HEK293 (cell line): ENCODE results near the gene TBC1D17.

Source experiments
- CTCF ChIA-PET: fragments of 350-600 bp; formaldehyde crosslinking; extraction: SDS; loops from one replicate; lab custom pipeline; 2021; ENCODE audit warnings: antibody characterized with exemption; lab: Yijun Ruan, JAX
- POLR2A ChIA-PET: fragments of 300-600 bp; formaldehyde crosslinking; extraction: SDS; loops from one replicate; lab custom pipeline; 2020; ENCODE audit warnings: antibody characterized with exemption, inconsistent platforms; lab: Yijun Ruan, JAX
- H3K27ac ChIP-seq: fragments of 200-500 bp; sonication (Bioruptor generic); 2 replicates; pipeline ENCODE4 v1.5.1; 2014; ENCODE audit warnings: low read depth, low read length, control low read depth, inconsistent platforms; ENCODE audit errors: extremely low read depth
- H3K36me3 ChIP-seq, 2 experiments: fragments of 200-500 bp in 1 of 2; sonication (Bioruptor generic) in 1 of 2; 1 replicate in 1 of 2; 2 replicates in 1 of 2; pipeline ENCODE4 v1.5.1; 2014 to 2017; ENCODE audit warnings: inconsistent platforms in 2 of 2, low read length in 2 of 2; ENCODE audit not compliant: control insufficient read depth in 2 of 2, insufficient read depth in 1 of 2
- H3K4me1 ChIP-seq: fragments of 200-500 bp; sonication (Bioruptor generic); 2 replicates; pipeline ENCODE4 v1.5.1; 2014; ENCODE audit warnings: mild to moderate bottlenecking, low read length, inconsistent platforms; ENCODE audit not compliant: control insufficient read depth, insufficient read depth
- H3K4me3 ChIP-seq: 2 replicates; pipeline ENCODE4 v1.5.1; 2011; ENCODE audit warnings: low read depth, mild to moderate bottlenecking, control low read depth, low read length, moderate library complexity
- H3K9me3 ChIP-seq: fragments of 200-500 bp; sonication (Bioruptor generic); 2 replicates; pipeline ENCODE4 v1.5.1; 2014; ENCODE audit warnings: low read depth, low read length, inconsistent platforms; ENCODE audit not compliant: control insufficient read depth, insufficient read depth
- BCL11A ChIP-seq: fragments of 450-650 bp; formaldehyde crosslinking; IDR thresholded peaks from 2 replicates; pipeline ENCODE4 v1.5.1; 2016; ENCODE audit warnings: low read depth, missing biosample characterization, missing genetic modification characterization
- MYNN ChIP-seq: fragments of 450-650 bp; formaldehyde crosslinking; IDR thresholded peaks from 2 replicates; pipeline ENCODE4 v1.5.1; 2016; ENCODE audit warnings: missing biosample characterization, missing genetic modification characterization, borderline replicate concordance
- ZNF112 ChIP-seq: fragments of 450-650 bp; formaldehyde crosslinking; IDR thresholded peaks from 2 replicates; pipeline ENCODE4 v1.5.0; 2017; ENCODE audit warnings: missing biosample characterization, missing genetic modification characterization
- ZNF121 ChIP-seq: fragments of 450-650 bp; formaldehyde crosslinking; IDR thresholded peaks from 2 replicates; pipeline ENCODE4 v1.5.1; 2016; ENCODE audit warnings: missing biosample characterization, missing genetic modification characterization
- ZNF24 ChIP-seq: fragments of 450-650 bp; formaldehyde crosslinking; IDR thresholded peaks from 2 replicates; pipeline ENCODE4 v1.5.1; 2016; ENCODE audit warnings: missing biosample characterization, missing genetic modification characterization
- ZNF366 ChIP-seq: fragments of 450-650 bp; formaldehyde crosslinking; conservative IDR thresholded peaks from 2 replicates; pipeline ENCODE4 v1.5.1; 2016; ENCODE audit warnings: missing biosample characterization, missing genetic modification characterization
- ZNF394 ChIP-seq: fragments of 450-650 bp; formaldehyde crosslinking; IDR thresholded peaks from 2 replicates; pipeline ENCODE4 v1.5.1; 2016; ENCODE audit warnings: missing biosample characterization, missing genetic modification characterization, mild to moderate bottlenecking, moderate library complexity, borderline replicate concordance
- ZNF660 ChIP-seq: fragments of 450-650 bp; IDR thresholded peaks from 2 replicates; pipeline ENCODE4 v1.5.1; 2018; ENCODE audit warnings: missing biosample characterization, mild to moderate bottlenecking, missing genetic modification characterization
- ZSCAN16 ChIP-seq: fragments of 450-650 bp; formaldehyde crosslinking; IDR thresholded peaks from 2 replicates; pipeline ENCODE4 v1.5.1; 2016; ENCODE audit warnings: missing biosample characterization, missing genetic modification characterization
- TF ChIP-seq, protein P1 (sequence below): fragments of 450-650 bp; formaldehyde crosslinking; IDR thresholded peaks from 2 replicates; pipeline ENCODE4 v1.5.1; 2016; ENCODE audit warnings: missing biosample characterization, missing genetic modification characterization
- TF ChIP-seq, protein P2 (sequence below): fragments of 450-650 bp; IDR thresholded peaks from 2 replicates; pipeline ENCODE4 v1.5.1; 2018; ENCODE audit warnings: missing biosample characterization, mild to moderate bottlenecking, missing genetic modification characterization
- TF ChIP-seq, protein P3 (sequence below): fragments of 450-650 bp; formaldehyde crosslinking; IDR thresholded peaks from 2 replicates; pipeline ENCODE4 v1.5.1; 2017; ENCODE audit warnings: missing biosample characterization, missing genetic modification characterization
- TF ChIP-seq, protein P4 (sequence below): fragments of 450-650 bp; formaldehyde crosslinking; IDR thresholded peaks from 2 replicates; pipeline ENCODE4 v1.5.1; 2017; ENCODE audit warnings: missing biosample characterization, missing genetic modification characterization

Gene TBC1D17

DNA sequence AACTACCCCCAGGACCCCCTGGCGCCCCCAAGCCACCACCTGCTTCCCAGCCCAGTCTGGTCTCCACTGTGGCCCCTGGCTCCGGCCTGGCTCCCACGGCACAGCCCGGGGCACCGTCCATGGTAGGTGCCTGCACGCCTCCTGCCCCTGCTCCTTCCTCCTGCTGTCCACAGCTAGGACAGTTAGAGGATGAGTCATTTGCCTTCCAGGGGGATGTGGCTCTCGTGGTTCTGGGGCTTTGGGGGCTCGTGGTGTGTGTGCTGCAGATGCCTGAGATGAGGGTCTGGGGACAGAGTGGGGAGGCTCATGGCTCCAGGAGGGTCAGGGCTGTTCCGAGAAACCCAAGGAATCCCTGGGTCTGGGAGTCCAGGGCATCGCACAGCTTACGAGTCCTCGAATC lies 46.7 kb upstream of the TBC1D17 start:
- H3K9me3 ChIP-seq, result no peaks in the 10 kb centered on the region
- CTCF ChIA-PET, result no interaction called here
- H3K4me3 ChIP-seq, result no peak overlapping the region
- peaks cover 6 to 89% of the 10 kb centered on the region in 2 experiments; a peak in 2 of 3 replicates for H3K36me3 ChIP-seq
- POLR2A ChIA-PET, result no interaction called here
- TF ChIP-seq ZNF112 (tag by site-specific recombination) (no peak), ZNF24 (tag by site-specific recombination) (no peak), ZNF121 (tag by site-specific recombination) (no peak), ZNF660 (tag by site-specific recombination) (no peak)
- TF ChIP-seq, protein P1, sequence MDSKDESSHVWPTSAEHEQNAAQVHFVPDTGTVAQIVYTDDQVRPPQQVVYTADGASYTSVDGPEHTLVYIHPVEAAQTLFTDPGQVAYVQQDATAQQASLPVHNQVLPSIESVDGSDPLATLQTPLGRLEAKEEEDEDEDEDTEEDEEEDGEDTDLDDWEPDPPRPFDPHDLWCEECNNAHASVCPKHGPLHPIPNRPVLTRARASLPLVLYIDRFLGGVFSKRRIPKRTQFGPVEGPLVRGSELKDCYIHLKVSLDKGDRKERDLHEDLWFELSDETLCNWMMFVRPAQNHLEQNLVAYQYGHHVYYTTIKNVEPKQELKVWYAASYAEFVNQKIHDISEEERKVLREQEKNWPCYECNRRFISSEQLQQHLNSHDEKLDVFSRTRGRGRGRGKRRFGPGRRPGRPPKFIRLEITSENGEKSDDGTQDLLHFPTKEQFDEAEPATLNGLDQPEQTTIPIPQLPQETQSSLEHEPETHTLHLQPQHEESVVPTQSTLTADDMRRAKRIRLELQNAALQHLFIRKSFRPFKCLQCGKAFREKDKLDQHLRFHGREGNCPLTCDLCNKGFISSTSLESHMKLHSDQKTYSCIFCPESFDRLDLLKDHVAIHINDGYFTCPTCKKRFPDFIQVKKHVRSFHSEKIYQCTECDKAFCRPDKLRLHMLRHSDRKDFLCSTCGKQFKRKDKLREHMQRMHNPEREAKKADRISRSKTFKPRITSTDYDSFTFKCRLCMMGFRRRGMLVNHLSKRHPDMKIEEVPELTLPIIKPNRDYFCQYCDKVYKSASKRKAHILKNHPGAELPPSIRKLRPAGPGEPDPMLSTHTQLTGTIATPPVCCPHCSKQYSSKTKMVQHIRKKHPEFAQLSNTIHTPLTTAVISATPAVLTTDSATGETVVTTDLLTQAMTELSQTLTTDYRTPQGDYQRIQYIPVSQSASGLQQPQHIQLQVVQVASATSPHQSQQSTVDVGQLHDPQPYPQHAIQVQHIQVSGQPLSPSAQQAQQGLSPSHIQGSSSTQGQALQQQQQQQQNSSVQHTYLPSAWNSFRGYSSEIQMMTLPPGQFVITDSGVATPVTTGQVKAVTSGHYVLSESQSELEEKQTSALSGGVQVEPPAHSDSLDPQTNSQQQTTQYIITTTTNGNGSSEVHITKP (tag by site-specific recombination), result no peak
- H3K4me1 ChIP-seq, result no peaks in the 10 kb centered on the region
- 0 out of 2 replicates have a peak overlapping the region, but pooled peaks have one; percentile 9 for H3K27ac ChIP-seq

DNA sequence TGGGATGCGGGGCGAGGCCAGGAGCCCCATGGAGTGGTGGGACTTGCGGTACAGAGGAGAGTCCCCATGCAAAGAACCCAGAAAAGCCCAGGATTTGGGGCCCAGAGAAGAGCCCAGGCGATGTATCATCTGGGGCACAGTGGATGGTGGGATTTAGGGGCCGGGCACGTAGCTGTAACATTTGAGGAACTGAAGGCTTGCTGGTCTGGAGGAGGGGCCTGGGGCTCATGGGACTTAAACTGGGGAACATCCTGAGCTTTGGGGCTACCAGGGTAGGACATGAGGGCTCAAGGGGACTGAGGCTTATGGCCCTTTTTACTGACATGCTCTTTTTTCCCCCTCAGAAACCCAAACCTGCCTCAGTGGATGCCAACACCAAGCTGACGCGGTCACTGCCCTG lies 45.9 kb upstream of the TBC1D17 start:
- Histone ChIP-seq H3K4me1 (no peaks in the 10 kb centered on the region), H3K9me3 (no peaks in the 10 kb centered on the region), H3K36me3 (peaks cover 6 to 93% of the 10 kb centered on the region in 2 experiments; a peak in 2 of 3 replicates), H3K4me3 (no peak overlapping the region), H3K27ac (no peak overlapping the region)
- CTCF ChIA-PET, result no interaction called here
- TF ChIP-seq, protein P2, sequence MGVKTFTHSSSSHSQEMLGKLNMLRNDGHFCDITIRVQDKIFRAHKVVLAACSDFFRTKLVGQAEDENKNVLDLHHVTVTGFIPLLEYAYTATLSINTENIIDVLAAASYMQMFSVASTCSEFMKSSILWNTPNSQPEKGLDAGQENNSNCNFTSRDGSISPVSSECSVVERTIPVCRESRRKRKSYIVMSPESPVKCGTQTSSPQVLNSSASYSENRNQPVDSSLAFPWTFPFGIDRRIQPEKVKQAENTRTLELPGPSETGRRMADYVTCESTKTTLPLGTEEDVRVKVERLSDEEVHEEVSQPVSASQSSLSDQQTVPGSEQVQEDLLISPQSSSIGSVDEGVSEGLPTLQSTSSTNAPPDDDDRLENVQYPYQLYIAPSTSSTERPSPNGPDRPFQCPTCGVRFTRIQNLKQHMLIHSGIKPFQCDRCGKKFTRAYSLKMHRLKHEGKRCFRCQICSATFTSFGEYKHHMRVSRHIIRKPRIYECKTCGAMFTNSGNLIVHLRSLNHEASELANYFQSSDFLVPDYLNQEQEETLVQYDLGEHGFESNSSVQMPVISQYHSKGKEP (tag by site-specific recombination), result no peak
- TF ChIP-seq ZSCAN16 (no peak), ZNF394 (no peak)
- TF ChIP-seq, protein P3, sequence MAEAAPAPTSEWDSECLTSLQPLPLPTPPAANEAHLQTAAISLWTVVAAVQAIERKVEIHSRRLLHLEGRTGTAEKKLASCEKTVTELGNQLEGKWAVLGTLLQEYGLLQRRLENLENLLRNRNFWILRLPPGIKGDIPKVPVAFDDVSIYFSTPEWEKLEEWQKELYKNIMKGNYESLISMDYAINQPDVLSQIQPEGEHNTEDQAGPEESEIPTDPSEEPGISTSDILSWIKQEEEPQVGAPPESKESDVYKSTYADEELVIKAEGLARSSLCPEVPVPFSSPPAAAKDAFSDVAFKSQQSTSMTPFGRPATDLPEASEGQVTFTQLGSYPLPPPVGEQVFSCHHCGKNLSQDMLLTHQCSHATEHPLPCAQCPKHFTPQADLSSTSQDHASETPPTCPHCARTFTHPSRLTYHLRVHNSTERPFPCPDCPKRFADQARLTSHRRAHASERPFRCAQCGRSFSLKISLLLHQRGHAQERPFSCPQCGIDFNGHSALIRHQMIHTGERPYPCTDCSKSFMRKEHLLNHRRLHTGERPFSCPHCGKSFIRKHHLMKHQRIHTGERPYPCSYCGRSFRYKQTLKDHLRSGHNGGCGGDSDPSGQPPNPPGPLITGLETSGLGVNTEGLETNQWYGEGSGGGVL, result no peak
- TF ChIP-seq, protein P4, sequence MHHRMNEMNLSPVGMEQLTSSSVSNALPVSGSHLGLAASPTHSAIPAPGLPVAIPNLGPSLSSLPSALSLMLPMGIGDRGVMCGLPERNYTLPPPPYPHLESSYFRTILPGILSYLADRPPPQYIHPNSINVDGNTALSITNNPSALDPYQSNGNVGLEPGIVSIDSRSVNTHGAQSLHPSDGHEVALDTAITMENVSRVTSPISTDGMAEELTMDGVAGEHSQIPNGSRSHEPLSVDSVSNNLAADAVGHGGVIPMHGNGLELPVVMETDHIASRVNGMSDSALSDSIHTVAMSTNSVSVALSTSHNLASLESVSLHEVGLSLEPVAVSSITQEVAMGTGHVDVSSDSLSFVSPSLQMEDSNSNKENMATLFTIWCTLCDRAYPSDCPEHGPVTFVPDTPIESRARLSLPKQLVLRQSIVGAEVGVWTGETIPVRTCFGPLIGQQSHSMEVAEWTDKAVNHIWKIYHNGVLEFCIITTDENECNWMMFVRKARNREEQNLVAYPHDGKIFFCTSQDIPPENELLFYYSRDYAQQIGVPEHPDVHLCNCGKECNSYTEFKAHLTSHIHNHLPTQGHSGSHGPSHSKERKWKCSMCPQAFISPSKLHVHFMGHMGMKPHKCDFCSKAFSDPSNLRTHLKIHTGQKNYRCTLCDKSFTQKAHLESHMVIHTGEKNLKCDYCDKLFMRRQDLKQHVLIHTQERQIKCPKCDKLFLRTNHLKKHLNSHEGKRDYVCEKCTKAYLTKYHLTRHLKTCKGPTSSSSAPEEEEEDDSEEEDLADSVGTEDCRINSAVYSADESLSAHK, result no peak
- POLR2A ChIA-PET, result no interaction called here

DNA sequence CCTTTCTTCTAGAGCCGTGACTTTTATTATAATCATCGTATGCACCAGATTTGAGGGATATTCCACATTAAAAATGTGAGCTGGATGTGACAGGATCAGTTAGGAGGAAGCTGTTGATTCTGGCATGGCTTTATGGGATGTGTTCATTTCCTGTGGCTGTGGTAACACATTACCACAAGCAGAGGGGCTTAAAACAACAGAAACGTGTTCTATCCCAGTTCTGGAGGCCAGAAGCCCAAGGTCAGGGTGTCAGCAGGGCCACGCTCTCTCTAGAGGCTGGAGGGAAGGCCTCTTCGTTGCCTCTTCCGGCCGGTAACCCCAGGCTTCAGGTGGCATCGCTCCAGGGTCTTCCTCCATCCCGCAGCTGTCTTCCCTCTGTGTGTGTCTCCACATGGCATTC lies 44.9 kb upstream of the TBC1D17 start:
- no peaks in the 10 kb centered on the region for H3K4me1 ChIP-seq
- TF ChIP-seq MYNN, result no peak
- TF ChIP-seq ZNF366, result no peak
- no peak for TF ChIP-seq BCL11A
- TF ChIP-seq, all 188 proteins: peak for 0
- H3K36me3 ChIP-seq, result peaks cover 6 to 93% of the 10 kb centered on the region in 2 experiments; a peak in 2 of 3 replicates
- ChIA-PET CTCF (interaction anchor here (1.2 kb wide), 1 partner anchor 22 kb away, joined by 3 read pairs; no protein-coding TSS in a partner anchor), POLR2A (interaction anchor here (1.0 kb wide), 1 partner anchor 18 kb away, joined by 3 read pairs; the partner anchor contains the start of gene PTOV1)
- H3K4me3 ChIP-seq, result no peak overlapping the region
- H3K9me3 ChIP-seq, result no peaks in the 10 kb centered on the region
- H3K27ac ChIP-seq, result 0 out of 2 replicates have a peak overlapping the region, but pooled peaks have one; percentile 49
